SU-DHL-6 (cell line): ENCODE data around the gene TXNRD2.
"Not testable (repeated sequence)": the region's sequence is repeated elsewhere in the genome, so short reads cannot be mapped to it uniquely, and the experiment has no call there.

Experiments used
- H2AFZ ChIP-seq: fragments of 200-600 bp; sonication (generic); 2 replicates; pipeline ENCODE4 v1.6.1; 2014; ENCODE audit warnings: low read depth, mild to moderate bottlenecking, moderate library complexity, mixed read lengths, antibody characterized with exemption, low read length; ENCODE audit not compliant: severe bottlenecking
- H3F3A ChIP-seq: fragments of 200-600 bp; shearing (Covaris generic); 2 replicates; pipeline ENCODE4 v1.6.0; 2016; ENCODE audit warnings: antibody characterized with exemption, mild to moderate bottlenecking; ENCODE audit not compliant: insufficient read depth
- H3K27ac ChIP-seq: fragments of 200-600 bp; sonication (generic); 2 replicates; pipeline ENCODE4 v1.5.1; 2016; ENCODE audit warnings: low read depth, mild to moderate bottlenecking, low read length, moderate library complexity, mixed read lengths
- H3K27me3 ChIP-seq: fragments of 200-600 bp; sonication (generic), shearing (Covaris generic); 2 replicates; pipeline ENCODE4 v1.6.0; 2014; ENCODE audit warnings: mild to moderate bottlenecking, low read length
- H3K36me3 ChIP-seq: fragments of 200-600 bp; sonication (generic); 2 replicates; pipeline ENCODE4 v1.6.1; 2014; ENCODE audit warnings: mild to moderate bottlenecking, low read length, mixed read lengths
- H3K4me2 ChIP-seq: fragments of 300-600, 200-600 bp; shearing (Covaris generic), sonication (generic); 2 replicates; pipeline ENCODE4 v1.6.0; 2014; ENCODE audit warnings: low read length, low read depth, mild to moderate bottlenecking; ENCODE audit not compliant: poor library complexity, severe bottlenecking
- H3K4me3 ChIP-seq: fragments of 200-600 bp; sonication (generic); 2 replicates; pipeline ENCODE4 v1.5.1; 2014; ENCODE audit warnings: antibody characterized with exemption, low read length, mild to moderate bottlenecking, mixed read lengths; ENCODE audit not compliant: insufficient read depth, poor library complexity, severe bottlenecking
- H3K79me2 ChIP-seq: fragments of 200-600 bp; sonication (generic); 2 replicates; pipeline ENCODE4 v1.6.1; 2014; ENCODE audit warnings: mild to moderate bottlenecking, low read length, moderate library complexity; ENCODE audit not compliant: insufficient read depth
- H3K9ac ChIP-seq: fragments of 200-600 bp; sonication (generic); 2 replicates; pipeline ENCODE4 v1.7.0; 2014; ENCODE audit warnings: mild to moderate bottlenecking, low read length
- H3K9me2 ChIP-seq: fragments of 200-600 bp; sonication (generic); replicated peaks from 2 replicates; pipeline ENCODE4 v1.6.1; 2014; ENCODE audit warnings: low read length; ENCODE audit not compliant: insufficient read depth
- H3K9me3 ChIP-seq: fragments of 200-600 bp; sonication (generic); 2 replicates; pipeline ENCODE4 v1.6.1; 2014; ENCODE audit warnings: low read length, mixed read lengths; ENCODE audit not compliant: insufficient read depth
- H4K20me1 ChIP-seq: fragments of 200-600 bp; sonication (generic); 2 replicates; pipeline ENCODE4 v1.6.1; 2014; ENCODE audit warnings: low read depth, mild to moderate bottlenecking, antibody characterized with exemption, low read length, moderate library complexity, mixed read lengths
- CTCF ChIP-seq: fragments of 200-600 bp; sonication (generic); IDR thresholded peaks from one replicate; pipeline ENCODE4 v1.5.1; 2017; ENCODE audit warnings: antibody characterized with exemption, mild to moderate bottlenecking, low read length, moderate library complexity; ENCODE audit not compliant: insufficient read depth, poor library complexity, severe bottlenecking
- EZH2phosphoT487 ChIP-seq: fragments of 200-600 bp; sonication (generic), shearing (Covaris generic); conservative IDR thresholded peaks from 2 replicates; pipeline ENCODE4 v1.6.1; 2018; ENCODE audit warnings: mild to moderate bottlenecking, antibody characterized with exemption, low read length, moderate library complexity, mixed read lengths

The TXNRD2 gene

DNA sequence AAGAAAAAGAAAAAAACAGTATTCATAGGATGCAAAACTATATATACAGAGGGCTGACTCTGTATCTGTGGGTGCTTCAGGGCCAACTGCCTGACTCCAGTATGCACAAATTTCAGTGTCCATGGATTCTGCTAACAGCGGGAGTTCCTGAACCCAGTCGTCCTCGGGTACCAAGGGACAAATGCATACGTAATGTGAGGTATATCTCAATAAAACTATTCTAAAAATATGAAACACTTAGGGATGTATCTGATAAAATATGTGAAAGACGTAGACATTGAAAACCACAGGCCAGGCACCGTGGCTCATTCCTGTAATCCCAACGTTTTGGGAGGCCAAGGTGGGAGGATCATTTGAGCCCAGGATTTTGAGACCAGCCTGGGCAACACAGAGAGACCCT is 13.9 kb downstream of the TXNRD2 start:
- Histone ChIP-seq H3F3A (no peaks in the 10 kb centered on the region), H3K4me3 (no peak overlapping the region), H3K9me2 (no peaks in the 10 kb centered on the region), H3K9ac (no peak overlapping the region), H4K20me1 (no peaks in the 10 kb centered on the region), H3K79me2 (no peaks in the 10 kb centered on the region), H3K9me3 (no peaks in the 10 kb centered on the region), H3K4me2 (no peak overlapping the region), H2AFZ (no peak overlapping the region), H3K27ac (no peak overlapping the region), H3K36me3 (no peaks in the 10 kb centered on the region), H3K27me3 (no peaks in the 10 kb centered on the region)
- TF ChIP-seq EZH2phosphoT487 (no peak), CTCF (no peak)

DNA sequence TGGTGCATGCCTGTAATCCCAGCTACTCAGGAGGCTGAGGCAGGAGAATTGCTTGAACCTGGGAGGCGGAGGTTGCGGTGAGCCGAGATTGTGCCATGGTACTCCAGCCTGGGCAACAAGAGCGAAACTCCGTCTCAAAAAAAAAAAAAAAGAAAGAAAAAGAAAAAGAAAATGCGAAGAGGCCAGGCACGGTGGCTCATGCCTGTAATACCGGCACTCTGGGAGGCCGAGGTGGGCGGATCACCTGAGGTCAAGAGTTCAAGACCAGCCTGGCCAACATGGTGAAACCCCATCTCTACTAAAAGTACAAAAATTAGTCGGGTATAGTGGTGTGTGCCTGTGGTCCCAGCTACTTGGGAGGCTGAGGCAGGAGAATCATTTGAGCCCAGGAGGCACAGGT is 15.6 kb downstream of the TXNRD2 start:
- H2AFZ ChIP-seq, H3K9me2 ChIP-seq, H4K20me1 ChIP-seq, H3F3A ChIP-seq, H3K36me3 ChIP-seq, H3K4me3 ChIP-seq, H3K9me3 ChIP-seq, H3K79me2 ChIP-seq, H3K9ac ChIP-seq, H3K27ac ChIP-seq, H3K4me2 ChIP-seq, H3K27me3 ChIP-seq: not testable (repeated sequence)

DNA sequence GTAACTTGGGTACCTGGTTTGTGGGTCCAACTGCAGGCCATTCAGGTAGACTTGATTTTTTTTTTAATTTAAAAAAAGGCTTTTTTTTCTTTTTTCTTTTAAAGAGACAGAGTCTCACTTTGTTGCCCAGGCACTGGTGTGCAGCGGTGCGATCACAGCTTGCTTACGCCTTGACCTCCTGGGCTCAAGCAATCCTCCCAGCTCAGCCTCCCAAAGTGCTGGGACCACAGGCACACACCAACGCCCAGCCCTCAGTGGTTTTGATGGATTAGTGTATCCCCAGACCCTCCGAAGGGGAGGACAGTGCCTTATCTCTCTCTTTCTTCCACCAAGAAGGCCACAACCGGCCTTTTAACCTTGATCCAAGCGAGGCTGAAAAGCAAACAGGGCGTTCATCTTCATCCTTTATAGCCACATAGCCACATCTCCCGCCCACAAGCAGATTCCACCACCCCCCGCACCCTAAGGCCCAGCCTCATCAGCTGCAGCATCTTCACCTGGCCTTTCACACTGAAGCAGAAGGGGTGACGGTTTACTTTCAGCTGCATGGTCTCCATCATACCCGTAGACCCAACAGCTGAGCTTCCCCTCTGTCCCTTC is 17.6 kb downstream of the TXNRD2 start:
- no peaks in the 10 kb centered on the region for H3K27me3 ChIP-seq
- no peaks in the 10 kb centered on the region for H3K36me3 ChIP-seq
- H3F3A ChIP-seq = no peaks in the 10 kb centered on the region
- no peak overlapping the region for H3K4me3 ChIP-seq
- no peaks in the 10 kb centered on the region for H4K20me1 ChIP-seq
- TF ChIP-seq CTCF (no peak), EZH2phosphoT487 (no peak)
- H3K79me2 ChIP-seq = no peaks in the 10 kb centered on the region
- no peak overlapping the region for H3K9ac ChIP-seq
- no peaks in the 10 kb centered on the region for H3K9me2 ChIP-seq
- H3K27ac ChIP-seq = no peak overlapping the region
- no peak overlapping the region for H3K4me2 ChIP-seq
- H2AFZ ChIP-seq = no peak overlapping the region
- no peaks in the 10 kb centered on the region for H3K9me3 ChIP-seq

- Histone ChIP-seq H3K9me2 (no peaks in the 10 kb centered on the region), H4K20me1 (no peaks in the 10 kb centered on the region), H3K79me2 (no peaks in the 10 kb centered on the region), H3K27ac (no peak overlapping the region), H3K4me2 (no peak overlapping the region), H3F3A (no peaks in the 10 kb centered on the region), H3K9me3 (no peaks in the 10 kb centered on the region), H2AFZ (no peak overlapping the region), H3K36me3 (no peaks in the 10 kb centered on the region), H3K9ac (no peak overlapping the region), H3K27me3 (no peaks in the 10 kb centered on the region), H3K4me3 (no peak overlapping the region)
- TF ChIP-seq EZH2phosphoT487 (no peak), CTCF (no peak)
Observed at GRCh38 chr22:19921544-19922081, 20.0 kb downstream of the TXNRD2 start.
